Activated naive CD4-positive, alpha-beta T cell treated with anti-CD3 and anti-CD28 coated beads, Interleukin-2, amount 50 U/mL, for 72 hours (primary cell): Measurements from ENCODE around the gene ADAMTS12. TPM values are rescaled to one million over a fixed set of nuclear protein-coding genes. Genes with fewer than 3 reads are reported as not detected.

Experiments used
- ATAC-seq, 2 donors: fragments of 150-1000 bp; cut with Tn5 transposase; 2 replicates each; pipeline ENCODE4 v1.10.0; 2021; ENCODE audit warnings: mild to moderate bottlenecking in 2 of 2, moderate library complexity in 2 of 2
- DNase-seq, 2 donors: peaks; one replicate each; pipeline ENCODE4 v3.0.0; 2021 to 2022; ENCODE audit warnings: low spot score in 2 of 2
- H3K27ac Mint-ChIP-seq, 2 donors: one replicate each; pipeline ENCODE4 v1.8.0; 2022; ENCODE audit warnings: mild to moderate bottlenecking in 2 of 2, mixed read lengths in 2 of 2
- H3K36me3 Mint-ChIP-seq, 2 donors: one replicate each; pipeline ENCODE4 v1.8.0; 2022; ENCODE audit warnings: mixed read lengths in 2 of 2
- H3K9me3 Mint-ChIP-seq, 2 donors: one replicate each; pipeline ENCODE4 v1.8.0; 2022; ENCODE audit warnings: mixed read lengths in 2 of 2
- total RNA-seq, 2 donors: library from RNA; stranded (reverse); gene quantifications; one replicate each; pipeline ENCODE4 v1.2.3, GENCODE V29; 2022

The ADAMTS12 gene
- total RNA-seq, 2 donors from 2014 or later: not detected

- H3K27ac Mint-ChIP-seq: no peak overlapping the region
- no peaks in the 10 kb centered on the region for H3K36me3 Mint-ChIP-seq
- ATAC-seq: no peak
- no peaks in the 10 kb centered on the region for H3K9me3 Mint-ChIP-seq
- no peak for DNase-seq
Measured at GRCh38 chr5:33800241-33800950, 91.4 kb downstream of the ADAMTS12 start.

GRCh38 chr5:33795496-33795895 lies 96.3 kb downstream of the ADAMTS12 start:
- Mint-ChIP-seq H3K36me3 (no peaks in the 10 kb centered on the region), H3K27ac (no peak overlapping the region), H3K9me3 (no peaks in the 10 kb centered on the region)
- ATAC-seq (no peak), DNase-seq (no peak)

GRCh38 chr5:33794550-33795181 lies 97.1 kb downstream of the ADAMTS12 start:
- DNase-seq: no peak
- no peaks in the 10 kb centered on the region for H3K9me3 Mint-ChIP-seq
- no peak overlapping the region for H3K27ac Mint-ChIP-seq
- H3K36me3 Mint-ChIP-seq: no peaks in the 10 kb centered on the region
- ATAC-seq: no peak

- Mint-ChIP-seq H3K36me3 (no peaks in the 10 kb centered on the region), H3K9me3 (no peaks in the 10 kb centered on the region), H3K27ac (no peak overlapping the region)
- ATAC-seq: no peak
- DNase-seq: no peak
Measured at GRCh38 chr5:33793836-33794549, 97.8 kb downstream of the ADAMTS12 start.

GRCh38 chr5:33793276-33793675 lies 98.5 kb downstream of the ADAMTS12 start:
- H3K27ac Mint-ChIP-seq: no peak overlapping the region
- DNase-seq (no peak), ATAC-seq (no peak)
- H3K36me3 Mint-ChIP-seq: no peaks in the 10 kb centered on the region
- no peaks in the 10 kb centered on the region for H3K9me3 Mint-ChIP-seq

GRCh38 chr5:33792559-33792958 lies 99.2 kb downstream of the ADAMTS12 start:
- ATAC-seq (no peak), DNase-seq (no peak)
- Mint-ChIP-seq H3K36me3 (no peaks in the 10 kb centered on the region), H3K9me3 (no peaks in the 10 kb centered on the region), H3K27ac (no peak overlapping the region)

GRCh38 chr5:33789567-33789957 lies 102.2 kb downstream of the ADAMTS12 start:
- Mint-ChIP-seq H3K27ac (no peak overlapping the region), H3K36me3 (no peaks in the 10 kb centered on the region), H3K9me3 (peaks cover 0 to 3% of the 10 kb centered on the region in 2 donors)
- DNase-seq (no peak), ATAC-seq (no peak)

GRCh38 chr5:33788922-33789566 lies 102.7 kb downstream of the ADAMTS12 start:
- ATAC-seq (no peak), DNase-seq (no peak)
- H3K27ac Mint-ChIP-seq: no peak overlapping the region
- peaks cover 0 to 3% of the 10 kb centered on the region in 2 donors for H3K9me3 Mint-ChIP-seq
- no peaks in the 10 kb centered on the region for H3K36me3 Mint-ChIP-seq

- H3K9me3 Mint-ChIP-seq: peaks cover 0 to 3% of the 10 kb centered on the region in 2 donors
- ATAC-seq (no peak), DNase-seq (no peak)
- H3K27ac Mint-ChIP-seq: no peak overlapping the region
- H3K36me3 Mint-ChIP-seq: no peaks in the 10 kb centered on the region
Measured at GRCh38 chr5:33785571-33785970, 106.2 kb downstream of the ADAMTS12 start.

- H3K27ac Mint-ChIP-seq: no peak overlapping the region
- peaks cover 0 to 6% of the 10 kb centered on the region in 2 donors for H3K9me3 Mint-ChIP-seq
- DNase-seq: no peak
- ATAC-seq: no peak
- no peaks in the 10 kb centered on the region for H3K36me3 Mint-ChIP-seq
Measured at GRCh38 chr5:33781286-33781685, 110.5 kb downstream of the ADAMTS12 start.

GRCh38 chr5:33776151-33776660 lies 115.6 kb downstream of the ADAMTS12 start:
- DNase-seq (no peak), ATAC-seq (no peak)
- no peaks in the 10 kb centered on the region for H3K36me3 Mint-ChIP-seq
- H3K9me3 Mint-ChIP-seq: peaks cover 0 to 3% of the 10 kb centered on the region in 2 donors
- H3K27ac Mint-ChIP-seq: no peak overlapping the region

GRCh38 chr5:33774341-33774740 lies 117.4 kb downstream of the ADAMTS12 start:
- H3K36me3 Mint-ChIP-seq: no peaks in the 10 kb centered on the region
- H3K9me3 Mint-ChIP-seq: peaks cover 0 to 3% of the 10 kb centered on the region in 2 donors
- H3K27ac Mint-ChIP-seq: no peak overlapping the region
- no peak for ATAC-seq
- DNase-seq: no peak

- no peak for DNase-seq
- Mint-ChIP-seq H3K9me3 (peaks cover 0 to 3% of the 10 kb centered on the region in 2 donors), H3K27ac (no peak overlapping the region), H3K36me3 (no peaks in the 10 kb centered on the region)
- ATAC-seq: no peak
Measured at GRCh38 chr5:33772380-33772897, 119.4 kb downstream of the ADAMTS12 start.

- no peak for DNase-seq
- ATAC-seq: no peak
- Mint-ChIP-seq H3K27ac (no peak overlapping the region), H3K36me3 (no peaks in the 10 kb centered on the region), H3K9me3 (no peaks in the 10 kb centered on the region)
Measured at GRCh38 chr5:33769968-33770367, 121.8 kb downstream of the ADAMTS12 start.

- H3K9me3 Mint-ChIP-seq: no peaks in the 10 kb centered on the region
- H3K27ac Mint-ChIP-seq: no peak overlapping the region
- DNase-seq (no peak), ATAC-seq (no peak)
- H3K36me3 Mint-ChIP-seq: no peaks in the 10 kb centered on the region
Measured at GRCh38 chr5:33769196-33769595, 122.6 kb downstream of the ADAMTS12 start.

- no peak overlapping the region for H3K27ac Mint-ChIP-seq
- ATAC-seq (no peak), DNase-seq (no peak)
- H3K9me3 Mint-ChIP-seq: no peaks in the 10 kb centered on the region
- H3K36me3 Mint-ChIP-seq: no peaks in the 10 kb centered on the region
Measured at GRCh38 chr5:33766023-33766422, 125.8 kb downstream of the ADAMTS12 start.

- ATAC-seq: no peak
- no peak for DNase-seq
- Mint-ChIP-seq H3K36me3 (no peaks in the 10 kb centered on the region), H3K27ac (no peak overlapping the region), H3K9me3 (no peaks in the 10 kb centered on the region)
Measured at GRCh38 chr5:33764786-33765185, 127.0 kb downstream of the ADAMTS12 start.
